Measurements from ENCODE around the gene AREL1. TPM values are rescaled to one million over a fixed set of nuclear protein-coding genes. Genes with fewer than 3 reads are reported as not detected.

AREL1 gene
- total RNA-seq, 1 donor from 2014 or later = 27.6 TPM

Other genes starting within 250 kb of the AREL1 start
- gene NPC2, start 219.8 kb downstream of the AREL1 start, total RNA-seq = 205 and 322 TPM in 2 replicates
- gene ISCA2, start 219.3 kb downstream of the AREL1 start, total RNA-seq = 17.0 and 19.1 TPM in 2 replicates
- gene LTBP2, start 100.8 kb downstream of the AREL1 start, total RNA-seq = 89.2 and 90.5 TPM in 2 replicates
- 29.6 and 52.5 TPM in 2 replicates for gene FCF1, start 64 bp upstream of the AREL1 start, total RNA-seq
- gene YLPM1, start 50.2 kb upstream of the AREL1 start, total RNA-seq = 32.3 and 45.9 TPM in 2 replicates
- gene PROX2, start 163.1 kb upstream of the AREL1 start, total RNA-seq = not detected in 2 replicates
- 58.0 and 91.4 TPM in 2 replicates for gene DLST, start 168.8 kb upstream of the AREL1 start, total RNA-seq
- gene RPS6KL1, start 210.2 kb upstream of the AREL1 start, total RNA-seq = 10.4 and 12.4 TPM in 2 replicates
- gene PGF, start 242.5 kb upstream of the AREL1 start, total RNA-seq = 126 and 252 TPM in 2 replicates